GM20000 (cell line): Measurements from ENCODE around the gene ZBTB12.
A peak's percentile ranks its signal among the peaks of the same experiment; 100 is the strongest.

ENCODE experiments used
- DNase-seq: peaks from one replicate; pipeline ENCODE4 v3.0.0; 2012; ENCODE audit warnings: low spot score
- CTCF ChIP-seq: IDR thresholded peaks from 2 replicates; pipeline ENCODE4 v1.5.1; 2012; ENCODE audit warnings: mild to moderate bottlenecking, control low read depth; ENCODE audit errors: extremely low read depth, missing control alignments

The ZBTB12 gene

GRCh38 chr6:31892821-31893220, 9.1 kb downstream of the ZBTB12 start:
- no peak for DNase-seq

GRCh38 chr6:31889331-31889972, 12.4 kb downstream of the ZBTB12 start:
- DNase-seq, result no peak
- no peak for TF ChIP-seq CTCF

More at GRCh38 chr6:31892821-31893220, 9.1 kb downstream of the ZBTB12 start:
- TF ChIP-seq CTCF, result no peak

DNA sequence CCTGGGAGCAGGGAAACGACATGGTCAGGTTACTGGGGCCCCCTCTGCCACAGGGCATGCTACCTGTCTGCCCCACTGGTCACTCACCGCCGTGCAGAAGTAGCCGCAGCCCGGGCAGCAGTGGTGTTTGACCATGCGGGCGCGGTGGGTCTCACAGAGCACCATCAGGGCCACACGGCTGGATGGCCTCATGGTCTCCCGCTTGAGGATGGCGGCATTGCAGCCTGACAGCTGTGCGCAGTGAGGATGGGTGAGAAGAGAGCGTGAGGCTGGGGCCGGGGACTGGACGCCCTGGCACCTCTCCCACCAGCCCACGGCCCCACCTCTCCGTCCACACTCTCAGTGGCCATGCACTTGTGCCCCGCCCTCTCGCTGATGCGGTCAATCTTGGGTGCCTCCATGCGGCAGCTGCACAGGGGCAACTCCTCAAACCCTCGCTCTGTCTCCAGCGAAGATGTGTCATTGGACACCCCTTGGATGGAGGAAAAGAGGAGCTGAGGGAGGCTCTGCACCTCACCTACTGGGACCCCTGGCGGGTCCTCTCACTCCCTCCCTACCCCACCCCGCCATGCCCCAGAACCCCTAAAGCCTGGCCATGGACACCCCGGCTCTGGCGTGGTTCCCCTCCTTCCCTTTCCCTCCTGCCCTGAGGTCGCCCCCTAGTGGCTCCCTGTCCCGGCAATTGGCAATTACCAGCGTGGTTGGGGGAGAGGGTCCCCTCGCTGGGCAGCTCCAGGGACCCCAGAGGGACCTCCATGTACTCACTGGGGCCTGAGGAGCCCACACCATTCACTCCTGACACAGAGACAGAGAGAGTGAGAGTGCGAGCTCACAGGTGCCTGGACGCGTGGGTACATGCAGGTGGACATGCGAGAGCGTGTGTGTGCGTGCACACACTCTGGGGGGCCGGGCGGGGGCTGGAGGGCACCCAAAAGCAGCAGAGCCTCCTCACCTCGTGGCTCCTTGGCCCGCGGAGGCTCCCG, 13.3 kb downstream of the ZBTB12 start:
- peak; percentile 45 for TF ChIP-seq CTCF
- peak; percentile 71 for DNase-seq

DNA sequence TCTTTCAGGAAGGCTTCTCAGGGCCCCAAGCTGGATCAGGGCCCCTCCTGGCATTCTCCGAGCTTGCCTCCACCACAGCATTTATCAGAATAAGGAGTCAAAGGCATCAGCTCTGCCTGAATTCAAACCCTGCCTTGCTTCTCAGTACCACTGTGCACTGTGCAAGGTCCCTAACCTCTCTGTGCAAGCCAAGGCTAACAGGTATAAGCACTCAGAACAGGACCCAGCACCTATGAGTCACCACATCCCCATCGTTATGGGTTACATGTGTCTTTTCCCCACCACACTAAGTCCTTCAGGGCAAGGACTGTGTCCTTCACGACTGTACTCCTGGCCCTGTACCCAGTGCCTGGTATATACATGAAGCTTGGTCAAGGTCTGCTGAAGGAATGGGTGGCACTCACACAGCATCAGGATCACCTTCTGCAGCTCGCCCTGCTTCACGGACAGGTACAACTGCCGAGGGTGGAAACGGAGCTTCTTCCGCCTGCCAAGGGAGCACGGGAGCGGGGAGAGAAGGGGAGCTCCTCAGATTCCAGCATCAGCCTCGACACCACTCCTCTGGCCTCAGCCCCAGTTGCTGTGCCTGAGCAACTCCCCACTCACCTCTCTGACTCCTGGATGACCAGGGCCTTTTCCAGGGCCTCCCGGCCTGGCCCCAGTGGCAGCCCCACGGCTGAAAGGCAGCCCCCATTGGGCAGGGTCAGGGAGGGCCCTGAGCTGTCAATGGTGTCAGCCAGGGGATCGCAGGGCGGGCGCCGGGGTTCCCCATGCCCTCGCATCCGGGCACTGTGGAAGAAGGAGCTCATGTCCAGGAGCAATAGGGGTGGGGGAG, 14.5 kb downstream of the ZBTB12 start:
- no peak for DNase-seq
- TF ChIP-seq CTCF, result no peak

DNA sequence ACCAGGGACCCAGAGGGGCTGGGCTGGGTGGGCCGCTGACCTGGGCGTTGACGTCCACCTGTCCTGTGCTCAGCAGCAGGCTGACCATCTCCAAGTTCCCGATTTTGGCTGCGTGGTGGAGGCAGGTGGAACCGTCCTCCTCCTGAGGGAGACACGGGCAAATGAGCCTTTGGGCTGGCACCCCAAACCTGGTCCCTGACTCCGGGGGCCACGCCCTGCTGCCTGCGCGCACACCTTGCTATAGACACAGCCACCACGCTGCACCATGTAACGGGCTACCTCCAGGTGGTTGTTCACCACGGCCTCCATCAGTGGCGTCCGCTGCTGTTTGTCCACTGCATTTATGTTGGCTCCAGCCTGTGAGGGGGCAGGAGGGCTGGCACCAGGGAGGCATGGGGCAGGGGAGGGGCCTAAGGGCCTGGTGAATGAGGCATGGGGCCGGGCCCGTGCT, 15.3 kb downstream of the ZBTB12 start:
- no peak for DNase-seq
- TF ChIP-seq CTCF, result no peak

- TF ChIP-seq CTCF, result no peak
- no peak for DNase-seq
Measured at GRCh38 chr6:31884528-31885035, 17.3 kb downstream of the ZBTB12 start.

DNA sequence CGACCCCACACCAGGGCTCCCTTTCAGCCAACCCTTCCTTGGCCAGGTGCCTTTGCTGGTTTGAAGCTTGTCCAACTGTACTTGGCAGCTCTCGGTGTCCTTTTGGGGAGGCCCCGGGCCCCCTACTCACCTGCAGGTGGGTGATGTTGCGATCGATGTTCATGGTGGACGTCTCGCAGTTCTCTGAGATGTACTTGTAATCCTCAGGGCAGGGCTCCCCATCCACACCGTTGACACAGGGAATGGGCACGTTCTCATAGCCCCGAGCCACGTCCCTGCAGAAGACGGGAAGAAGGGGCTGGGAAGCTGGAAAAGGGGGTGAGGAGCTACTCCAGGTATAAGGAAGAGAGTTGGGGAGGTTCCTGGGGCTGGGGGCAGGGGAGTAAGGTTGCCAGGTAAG, 18.2 kb downstream of the ZBTB12 start:
- DNase-seq, result no peak
- no peak for TF ChIP-seq CTCF
